WI38 (cell line): ENCODE data around the gene PLPP3.

Experiments
- H3K4me3 ChIP-seq: 2 replicates; pipeline ENCODE4 v1.5.1; 2011; ENCODE audit warnings: low read depth, mild to moderate bottlenecking, control low read depth, low read length
- TF ChIP-seq, protein P1 (sequence below): IDR thresholded peaks from 2 replicates; pipeline ENCODE4 v1.5.1; 2012; ENCODE audit warnings: low read depth, mild to moderate bottlenecking, control low read depth, low read length

PLPP3 gene

DNA sequence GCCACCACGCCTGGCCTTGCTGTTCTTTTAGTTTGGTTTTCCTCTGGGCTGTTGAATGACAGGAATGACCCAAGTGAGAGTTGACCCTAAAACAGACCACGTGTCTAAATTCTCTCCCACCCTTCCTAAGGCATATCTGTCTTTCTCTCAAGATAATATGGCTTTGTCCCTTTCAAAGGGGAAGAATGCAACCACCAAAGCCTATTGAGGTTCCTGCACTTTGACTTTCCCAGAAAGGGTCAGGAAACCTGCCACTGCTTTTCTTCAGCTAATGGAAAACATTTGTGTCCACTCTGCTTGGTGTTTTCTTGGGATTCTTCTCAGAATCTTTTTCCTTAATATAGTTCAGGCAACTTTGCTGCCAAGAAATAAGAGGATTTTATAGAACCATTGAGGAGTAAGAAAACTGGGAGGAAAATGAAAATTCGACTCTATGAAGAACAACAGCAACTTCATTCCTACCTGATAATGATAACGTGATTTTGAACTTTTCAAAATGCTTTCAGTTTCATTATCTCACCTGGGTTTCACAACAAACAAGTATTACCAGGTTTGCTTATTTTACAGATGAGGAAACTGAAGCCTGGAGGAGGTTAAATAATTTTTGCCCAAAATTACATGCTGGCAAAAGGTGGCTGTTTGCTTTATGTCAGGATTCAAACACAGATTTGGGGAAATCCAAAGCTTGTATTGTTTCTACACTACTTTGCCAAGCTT lies 6.9 kb downstream of the PLPP3 start:
- no peak overlapping the region for H3K4me3 ChIP-seq
- TF ChIP-seq, protein P1, sequence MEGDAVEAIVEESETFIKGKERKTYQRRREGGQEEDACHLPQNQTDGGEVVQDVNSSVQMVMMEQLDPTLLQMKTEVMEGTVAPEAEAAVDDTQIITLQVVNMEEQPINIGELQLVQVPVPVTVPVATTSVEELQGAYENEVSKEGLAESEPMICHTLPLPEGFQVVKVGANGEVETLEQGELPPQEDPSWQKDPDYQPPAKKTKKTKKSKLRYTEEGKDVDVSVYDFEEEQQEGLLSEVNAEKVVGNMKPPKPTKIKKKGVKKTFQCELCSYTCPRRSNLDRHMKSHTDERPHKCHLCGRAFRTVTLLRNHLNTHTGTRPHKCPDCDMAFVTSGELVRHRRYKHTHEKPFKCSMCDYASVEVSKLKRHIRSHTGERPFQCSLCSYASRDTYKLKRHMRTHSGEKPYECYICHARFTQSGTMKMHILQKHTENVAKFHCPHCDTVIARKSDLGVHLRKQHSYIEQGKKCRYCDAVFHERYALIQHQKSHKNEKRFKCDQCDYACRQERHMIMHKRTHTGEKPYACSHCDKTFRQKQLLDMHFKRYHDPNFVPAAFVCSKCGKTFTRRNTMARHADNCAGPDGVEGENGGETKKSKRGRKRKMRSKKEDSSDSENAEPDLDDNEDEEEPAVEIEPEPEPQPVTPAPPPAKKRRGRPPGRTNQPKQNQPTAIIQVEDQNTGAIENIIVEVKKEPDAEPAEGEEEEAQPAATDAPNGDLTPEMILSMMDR = no peak

DNA sequence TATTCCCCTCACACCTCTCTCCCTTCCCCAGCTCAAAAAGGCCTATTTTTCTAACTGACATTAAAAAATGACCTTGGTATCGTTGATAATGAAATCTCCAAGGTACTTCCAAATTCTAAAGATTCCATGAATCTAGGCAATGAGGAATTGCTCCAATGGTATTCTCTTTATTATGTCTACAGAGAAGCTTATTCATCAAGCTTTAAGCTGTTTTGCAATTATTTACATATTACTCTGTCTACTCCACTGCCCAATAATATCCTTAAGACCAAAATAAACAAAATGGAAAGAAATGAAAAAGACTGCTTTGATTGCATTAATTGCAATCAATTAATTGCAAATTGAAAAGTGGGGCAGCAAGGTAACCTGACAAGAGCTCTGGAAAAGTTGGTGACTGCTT lies 7.9 kb downstream of the PLPP3 start:
- TF ChIP-seq, protein P1 = no peak
- H3K4me3 ChIP-seq = no peak overlapping the region

DNA sequence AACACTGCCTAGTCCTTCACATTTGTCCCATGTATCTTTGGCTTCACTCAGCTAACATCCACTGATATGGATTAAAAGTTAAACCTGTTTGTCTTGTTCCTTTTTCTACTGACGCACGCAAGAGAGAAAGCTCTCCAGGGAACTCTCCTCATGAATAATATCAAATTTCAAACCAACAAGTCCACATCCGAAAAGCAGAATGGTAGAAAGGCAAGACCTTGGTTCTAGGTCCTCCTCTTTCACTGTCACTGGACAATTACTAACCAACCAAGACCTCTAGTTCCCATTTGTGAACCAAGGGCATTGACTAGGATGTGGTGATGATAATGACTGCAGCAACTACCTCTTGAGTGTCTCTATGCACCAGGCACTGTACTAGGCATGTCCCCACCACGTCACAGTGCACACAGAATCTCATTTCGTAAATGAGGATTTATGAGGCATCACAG lies 8.4 kb downstream of the PLPP3 start:
- TF ChIP-seq, protein P1 = no peak
- H3K4me3 ChIP-seq = no peak overlapping the region

DNA sequence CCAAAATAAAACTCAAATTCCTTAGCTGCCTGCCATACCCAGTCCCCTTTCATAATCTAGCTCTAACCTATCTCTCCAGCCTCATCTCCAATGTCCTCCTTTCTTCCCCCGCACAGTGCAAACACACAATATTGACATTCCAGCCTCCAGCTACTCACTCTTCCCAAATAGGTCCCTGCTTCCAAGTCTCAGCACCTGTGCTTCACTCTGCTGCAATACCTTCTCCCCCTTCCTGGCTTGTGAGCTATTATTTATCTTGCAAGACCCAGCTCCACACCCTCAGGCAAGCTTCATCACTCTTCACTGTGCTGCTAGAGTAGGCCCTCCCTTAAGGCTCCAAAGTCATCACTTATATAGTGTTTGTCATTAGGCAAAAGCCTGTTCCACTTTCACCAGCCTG lies 9.7 kb downstream of the PLPP3 start:
- TF ChIP-seq, protein P1 = no peak
- H3K4me3 ChIP-seq = no peak overlapping the region

DNA sequence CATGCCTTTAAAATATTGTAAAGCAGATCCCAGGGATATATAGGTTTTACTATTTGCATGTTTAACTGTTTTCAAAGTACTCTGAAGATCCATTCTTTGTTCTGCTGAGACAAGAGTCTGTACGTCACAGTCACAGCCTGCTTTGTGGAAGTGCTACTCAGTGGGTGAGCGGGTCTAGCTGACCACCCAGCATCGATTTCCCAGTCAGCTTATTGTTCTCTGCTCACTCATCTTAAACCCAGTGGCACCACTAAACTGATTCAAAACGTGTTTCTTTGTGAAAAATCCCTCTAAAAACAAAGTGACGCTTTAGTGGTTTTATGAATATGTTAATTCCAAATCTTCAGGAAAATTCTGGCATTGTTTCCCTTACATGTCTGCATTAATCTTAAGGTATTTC lies 12.4 kb downstream of the PLPP3 start:
- TF ChIP-seq, protein P1 = no peak
- H3K4me3 ChIP-seq = no peak overlapping the region

DNA sequence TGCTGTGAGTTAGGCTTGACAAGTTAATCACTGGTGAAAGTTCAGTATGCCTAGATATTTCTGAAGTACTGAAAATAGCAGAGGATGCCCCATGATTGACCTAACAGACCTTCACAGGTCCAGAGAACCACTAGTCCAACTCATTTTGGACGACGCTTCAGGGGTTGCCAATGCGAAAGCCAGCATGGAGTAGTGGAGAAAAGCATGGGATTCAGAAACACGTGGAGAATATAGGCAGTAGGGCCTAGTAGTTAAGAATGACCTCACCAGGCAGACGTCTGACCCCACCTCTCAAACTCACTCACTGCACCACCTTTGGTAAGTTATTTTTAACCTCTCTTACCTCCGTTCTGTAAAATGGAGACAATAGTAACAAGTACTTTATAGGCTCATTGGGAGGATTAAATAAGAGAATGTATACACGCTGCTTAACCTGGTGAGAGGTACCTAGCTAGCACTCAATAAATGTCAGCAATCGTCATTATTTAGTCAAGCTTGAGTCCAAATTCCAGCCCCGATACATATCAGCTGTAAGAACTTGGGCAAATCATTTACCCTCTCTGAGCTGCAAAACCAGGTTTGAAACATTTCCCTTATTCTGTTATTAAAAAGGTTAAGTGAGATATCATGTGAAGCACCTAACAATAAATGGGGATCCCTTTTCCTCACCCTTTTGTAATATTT lies 13.2 kb downstream of the PLPP3 start:
- TF ChIP-seq, protein P1 = no peak
- no peak overlapping the region for H3K4me3 ChIP-seq

DNA sequence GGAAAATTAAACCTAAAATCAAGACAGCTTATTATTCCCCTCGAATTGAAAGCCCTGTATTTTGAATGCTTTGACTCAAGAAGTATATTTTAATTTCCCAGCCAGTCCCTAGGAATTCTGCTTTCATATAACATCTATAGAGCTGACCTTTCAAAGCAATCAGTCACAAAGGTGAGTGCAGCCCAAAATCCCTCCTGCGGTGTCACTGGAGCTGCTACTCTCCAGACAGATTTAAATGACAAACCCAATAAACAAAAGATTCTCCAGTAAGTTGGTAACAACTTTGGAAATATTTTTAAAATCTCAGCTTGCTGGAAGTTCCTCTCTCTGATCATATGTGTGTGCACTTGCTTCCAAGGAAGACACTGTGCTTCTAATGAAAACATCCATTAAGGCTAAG lies 14.7 kb downstream of the PLPP3 start:
- H3K4me3 ChIP-seq = no peak overlapping the region
- TF ChIP-seq, protein P1 = no peak
